HL-60/S4 treated with phorbol 12-myristate 13-acetate at 8.2 ng/mL for 4 days and 3 days (cell line): ENCODE data around the gene HSD11B1L.
"Not testable (repeated sequence)": the region's sequence is repeated elsewhere in the genome, so short reads cannot be mapped to it uniquely, and the experiment has no call there.

Experiments
- in situ Hi-C: fragments of 300-500 bp; cut with MboI; formaldehyde crosslinking; loops from 2 replicates; pipeline ENCODE4 v1.15.0; 2022; ENCODE audit warnings: low sequenced_read_pairs

The HSD11B1L gene

GRCh38 chr19:5719961-5720790 lies 39.3 kb downstream of the HSD11B1L start, which contains the start of the genes CATSPERD and LONP1:
Gene CATSPERD (plus strand): TSS chr19:5720637. CDS start chr19:5720738, 101 bp downstream.
Gene LONP1 (minus strand): TSS chr19:5720146. CDS start chr19:5720132, 14 bp downstream.
- in situ Hi-C loops = no loop called here

- in situ Hi-C loops = no loop called here
Observed at GRCh38 chr19:5727453-5728050, 46.7 kb downstream of the HSD11B1L start.

- in situ Hi-C loops = not testable (repeated sequence)
Observed at GRCh38 chr19:5733172-5733571, 52.3 kb downstream of the HSD11B1L start.
